NCI-H1105 treated with DMSO at 0.1 percent for 48 hours (cell line): Measurements from ENCODE around the gene CHRNA4.

Experiments used
- DNase-seq: peaks from one replicate; lab custom pipeline; 2025; lab: John Stamatoyannopoulos, UW

Gene CHRNA4

DNA sequence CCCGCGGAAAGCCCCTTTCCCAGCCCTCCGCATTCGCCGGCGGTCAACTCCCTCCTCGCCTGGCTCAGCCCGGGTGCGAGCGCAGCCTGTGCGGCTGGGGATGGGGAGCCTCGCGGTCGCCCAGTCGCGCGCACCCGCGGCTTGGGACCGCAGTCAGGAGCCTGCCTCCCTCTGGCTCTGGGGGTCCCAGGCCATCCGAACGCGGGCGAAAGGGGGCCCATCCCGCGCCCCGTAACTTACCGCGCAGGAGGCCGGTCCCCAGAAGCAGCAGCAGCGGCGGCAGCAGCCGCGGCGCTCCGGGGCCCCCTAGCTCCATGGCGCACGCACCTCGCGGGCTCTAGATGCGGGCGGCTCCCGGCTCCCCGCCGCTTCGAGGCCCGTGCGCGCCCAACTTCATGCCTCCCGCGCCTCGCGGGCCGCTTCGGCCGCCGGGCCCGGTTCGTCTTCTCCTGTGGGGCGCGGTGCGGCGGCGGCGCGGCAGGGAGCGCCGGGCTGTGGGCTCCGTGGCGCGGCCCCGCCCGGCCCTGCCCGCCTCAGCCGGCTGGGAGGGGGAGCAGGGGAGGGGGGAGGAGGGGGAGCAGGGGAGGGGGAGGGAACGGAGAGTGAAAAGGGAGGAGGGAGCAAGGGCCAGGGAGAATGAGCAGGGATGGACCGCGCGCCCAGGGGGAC lies at the start of gene CHRNA4:
Gene CHRNA4, minus strand, starts transcription at position 500 of the 669 bp plus-strand sequence. Its CDS starts 184 bp downstream, at position 316.
- DNase-seq, result no peak

DNA sequence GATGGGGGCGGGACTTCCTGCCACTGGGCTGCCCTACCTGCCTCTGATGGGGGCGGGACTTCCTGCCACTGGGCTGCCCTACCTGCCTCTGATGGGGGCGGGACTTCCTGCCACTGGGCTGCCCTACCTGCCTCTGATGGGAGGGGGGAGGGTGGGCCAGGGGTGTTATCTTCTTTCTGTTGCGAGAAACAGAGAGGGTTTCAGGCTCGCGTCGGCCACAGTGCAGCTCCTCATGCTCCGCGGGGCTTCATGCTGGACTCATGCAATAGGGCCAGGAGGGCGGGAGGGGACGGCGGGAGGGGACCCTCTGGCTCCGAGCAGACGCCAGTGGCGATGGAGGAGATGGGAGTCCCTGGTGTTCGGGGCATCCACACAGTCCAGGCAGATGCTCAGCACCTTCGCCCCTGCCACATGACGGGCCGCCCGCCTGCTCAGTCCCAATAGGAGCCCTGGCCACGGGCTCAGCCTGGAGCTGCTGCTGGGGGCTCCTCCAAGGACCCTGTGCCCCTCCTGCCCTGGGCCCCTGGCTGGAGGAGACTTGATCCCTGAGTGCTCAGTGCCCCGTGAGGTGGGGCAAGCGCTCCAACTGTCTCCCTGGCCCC lies 48.8 kb upstream of the CHRNA4 start:
- no peak for DNase-seq

- DNase-seq, result no peak
Measured at GRCh38 chr20:63409066-63409833, 48.1 kb upstream of the CHRNA4 start.

- no peak for DNase-seq
Measured at GRCh38 chr20:63408684-63409046, 47.5 kb upstream of the CHRNA4 start.

DNA sequence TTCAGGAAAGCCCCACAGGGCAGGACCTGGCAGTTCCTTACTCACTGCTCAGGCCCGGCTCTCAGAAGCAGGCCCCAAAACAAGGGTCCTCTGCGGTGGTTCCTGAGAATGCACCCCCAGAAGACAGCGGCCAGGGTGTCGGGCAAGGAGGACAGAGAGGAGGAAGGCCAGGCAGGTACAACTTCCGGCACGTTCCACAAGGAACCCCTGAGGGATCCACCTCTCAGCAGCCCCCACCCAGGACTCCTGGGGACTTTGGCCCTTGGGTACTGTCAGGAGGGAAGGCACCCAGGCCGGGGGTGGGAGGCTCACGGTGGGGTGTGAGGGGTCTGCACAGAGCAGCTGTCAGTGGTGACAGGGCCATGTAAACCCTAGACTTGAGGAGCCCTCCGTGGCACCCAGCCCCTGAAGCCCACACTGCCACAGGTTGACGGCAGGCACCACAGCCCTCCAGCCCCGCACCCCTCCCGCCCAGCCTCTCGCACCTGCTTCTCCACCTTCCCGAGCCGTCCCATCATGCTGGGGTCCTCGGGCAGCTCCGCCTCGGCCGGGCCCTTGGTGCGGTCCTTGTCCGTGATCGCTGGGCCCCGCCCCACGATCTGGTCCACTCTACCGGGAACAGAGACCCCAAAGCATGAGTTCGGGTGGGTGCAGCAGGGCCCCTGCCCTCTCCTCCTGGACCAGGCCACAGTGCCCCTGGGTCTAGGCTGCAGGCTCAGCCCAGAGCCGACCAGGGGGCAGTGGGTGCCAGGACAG lies 47.0 kb upstream of the CHRNA4 start:
- no peak for DNase-seq

GRCh38 chr20:63406617-63407245 lies 45.6 kb upstream of the CHRNA4 start:
- DNase-seq, result no peak

DNA sequence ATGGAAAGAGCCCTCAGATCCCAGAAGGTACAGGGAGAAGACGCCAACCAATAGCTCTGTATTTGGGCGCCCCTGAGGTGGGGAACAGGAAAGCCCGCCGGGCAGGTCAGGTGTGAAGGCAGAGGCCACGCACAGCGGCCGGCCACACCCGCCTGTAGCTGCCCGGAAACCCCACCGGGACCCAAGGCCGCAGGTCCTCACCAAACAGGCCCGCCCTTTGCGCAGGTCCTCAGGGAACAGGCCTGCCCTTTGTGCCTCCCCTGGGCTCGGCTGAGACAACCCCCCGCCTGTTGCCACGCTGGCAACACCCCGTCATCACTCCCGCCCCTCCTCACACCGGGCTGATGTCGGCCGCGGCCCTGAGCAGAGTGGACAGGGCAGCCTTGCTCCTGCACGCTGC lies 44.9 kb upstream of the CHRNA4 start:
- DNase-seq, result no peak

- DNase-seq, result no peak
Measured at GRCh38 chr20:63405102-63405730, 44.1 kb upstream of the CHRNA4 start.

- DNase-seq, result peak; percentile 26
Measured at GRCh38 chr20:63404129-63405085, 43.3 kb upstream of the CHRNA4 start.

DNA sequence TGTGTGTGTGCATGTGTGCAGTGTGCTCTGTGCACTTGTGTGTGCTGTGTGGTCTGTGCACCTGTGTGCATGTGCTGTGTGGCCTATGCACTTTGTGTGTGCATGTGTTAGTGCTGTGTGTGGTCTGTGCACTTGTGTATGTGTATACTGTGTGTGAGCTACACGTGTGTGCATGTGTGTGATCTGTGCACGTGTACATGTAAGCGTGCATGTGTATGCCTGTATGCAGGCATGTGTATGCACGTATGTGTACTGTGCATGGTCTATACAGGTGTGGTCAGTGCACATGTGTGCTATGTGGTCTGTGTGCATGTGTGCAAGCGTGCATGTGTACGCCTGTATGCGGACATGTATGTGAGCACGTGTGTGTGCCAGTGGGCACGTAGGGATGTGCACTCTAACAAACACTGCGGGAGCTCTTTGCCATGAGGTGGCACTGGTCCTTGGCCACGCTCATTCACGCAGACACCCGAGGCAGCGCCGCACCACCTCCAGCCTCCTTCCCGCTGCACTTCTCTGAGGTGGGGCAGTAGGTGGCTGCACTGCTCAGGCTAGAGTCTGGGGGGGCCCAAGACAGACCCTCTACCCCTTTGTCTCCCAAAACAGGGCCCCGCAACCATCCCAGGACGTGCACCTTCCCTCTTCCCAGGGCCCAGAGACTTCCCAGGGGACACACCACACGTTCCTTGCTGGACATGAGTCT lies 42.4 kb upstream of the CHRNA4 start:
- no peak for DNase-seq

GRCh38 chr20:63402860-63403220 lies 41.7 kb upstream of the CHRNA4 start:
- no peak for DNase-seq

- no peak for DNase-seq
Measured at GRCh38 chr20:63402181-63402859, 41.2 kb upstream of the CHRNA4 start.

GRCh38 chr20:63401384-63402110 lies 40.4 kb upstream of the CHRNA4 start:
- DNase-seq, result no peak

GRCh38 chr20:63400486-63401210 lies 39.5 kb upstream of the CHRNA4 start:
- no peak for DNase-seq

GRCh38 chr20:63399596-63400375 lies 38.6 kb upstream of the CHRNA4 start:
- DNase-seq, result no peak

DNA sequence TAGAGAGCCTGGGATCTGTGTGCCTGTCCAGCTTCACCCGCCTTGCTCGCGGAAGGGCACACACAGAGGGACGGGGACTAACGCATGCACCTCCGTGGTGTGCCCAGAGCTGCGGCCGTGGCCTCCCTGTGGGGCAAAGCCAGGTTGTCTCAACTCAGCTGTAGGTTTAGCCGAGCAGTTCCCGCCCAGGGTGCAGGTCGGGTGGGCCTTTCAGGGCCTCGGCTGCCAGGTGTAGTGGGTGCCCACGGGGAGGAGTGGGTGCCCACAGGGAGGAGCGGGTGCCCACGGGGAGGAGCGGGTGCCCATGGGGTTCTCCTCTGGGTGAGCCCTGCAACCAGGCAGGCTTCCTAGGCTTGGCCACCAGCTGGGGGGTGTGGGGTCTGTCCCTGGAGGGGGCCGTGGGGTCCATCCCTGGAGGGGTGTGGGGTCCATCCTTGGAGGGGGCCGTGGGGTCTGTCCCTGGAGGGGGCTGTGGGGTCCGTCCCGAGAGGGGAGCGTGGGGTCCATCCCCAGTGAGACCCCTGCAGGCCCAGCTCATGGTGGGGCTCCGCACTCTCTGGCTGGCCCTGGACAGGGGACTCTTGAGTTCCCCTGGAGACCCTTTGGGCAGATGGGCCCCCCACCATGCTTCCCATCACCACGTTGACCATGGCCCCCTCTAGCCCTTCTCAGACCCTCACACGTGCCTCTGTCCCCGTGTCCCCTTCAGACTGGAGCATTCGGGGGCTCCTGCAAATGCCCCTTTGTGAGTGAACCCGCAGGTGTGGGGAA lies 37.8 kb upstream of the CHRNA4 start:
- no peak for DNase-seq
